Suprapubic skin (tissue), 4 donors: Measurements from ENCODE around the gene PHACTR1.

Source experiments
- CTCF ChIP-seq, 2 donors: fragments of 200-600 bp in 1 of 2; fragments of 450-650 bp in 1 of 2; sonication (generic) in 1 of 2; IDR thresholded peaks; one replicate each; pipeline ENCODE4 v1.5.1; 2016 to 2019; ENCODE audit warnings: antibody characterized with exemption in 2 of 2, mild to moderate bottlenecking in 1 of 2, moderate library complexity in 1 of 2
- EP300 ChIP-seq: sonication (generic); formaldehyde crosslinking; IDR thresholded peaks from one replicate; pipeline ENCODE4 v1.6.1; 2017; ENCODE audit warnings: antibody characterized with exemption
- POLR2A ChIP-seq, 2 donors: fragments of 450-650 bp; IDR thresholded peaks; one replicate each; pipeline ENCODE4 v1.6.1; 2017; ENCODE audit warnings: antibody characterized with exemption in 2 of 2, mild to moderate bottlenecking in 2 of 2, moderate library complexity in 2 of 2
- POLR2AphosphoS5 ChIP-seq, 3 donors: sonication (generic); formaldehyde crosslinking; IDR thresholded peaks; one replicate each; pipeline ENCODE4 v1.6.1; 2017; ENCODE audit warnings: antibody characterized with exemption in 3 of 3

- TF ChIP-seq CTCF (IDR thresholded peaks at IDR 0.05) (no peak), POLR2A (IDR thresholded peaks at IDR 0.05) (no peak), POLR2AphosphoS5 (IDR thresholded peaks at IDR 0.05) (no peak), EP300 (no peak)
Observed at GRCh38 chr6:12931639-12932038, 215.1 kb downstream of the PHACTR1 start.
